ENCODE data around the gene COL8A2. TPM values are rescaled to one million over a fixed set of nuclear protein-coding genes. Genes with fewer than 3 reads are reported as not detected.

Gene COL8A2
- total RNA-seq, 4 donors from 2014 or later: 0.83 to 1.3 (median 1.1) TPM

DNA sequence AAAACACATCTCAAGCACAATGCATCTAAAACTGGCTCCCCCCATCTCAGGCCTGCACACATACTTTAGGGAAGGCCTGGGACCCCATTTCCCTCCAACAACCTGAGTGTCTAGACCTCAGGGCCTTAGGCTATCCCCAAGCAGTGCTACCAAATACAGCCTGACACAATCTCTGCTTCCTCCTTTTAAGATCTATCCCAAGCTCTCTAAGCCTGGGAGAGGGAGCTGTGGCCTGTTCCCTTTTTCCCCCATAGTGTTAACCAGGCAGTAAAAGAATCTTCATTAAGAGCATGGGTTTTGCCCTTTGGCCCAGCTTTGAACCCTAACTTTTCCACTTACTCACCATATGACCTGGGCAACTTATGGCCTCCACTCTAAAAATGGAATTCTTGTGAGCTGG lies 10.8 kb upstream of the COL8A2 start:
- H3K36me3 ChIP-seq: peaks cover 0 to 43% (median 0%) of the 10 kb centered on the region in 3 donors
- H3K27ac ChIP-seq: peak overlapping the region in 1 of 4 donors; percentile 59
- H3K9me3 ChIP-seq: no peaks in the 10 kb centered on the region
- no peak overlapping the region for H3K4me3 ChIP-seq
- H3K4me1 ChIP-seq: peaks cover 0 to 12% (median 0%) of the 10 kb centered on the region in 4 donors
- no peak for DNase-seq
- H3K27me3 ChIP-seq: no peaks in the 10 kb centered on the region
- no peak for TF ChIP-seq POLR2A (IDR thresholded peaks at IDR 0.05)
- TF ChIP-seq, protein P1, sequence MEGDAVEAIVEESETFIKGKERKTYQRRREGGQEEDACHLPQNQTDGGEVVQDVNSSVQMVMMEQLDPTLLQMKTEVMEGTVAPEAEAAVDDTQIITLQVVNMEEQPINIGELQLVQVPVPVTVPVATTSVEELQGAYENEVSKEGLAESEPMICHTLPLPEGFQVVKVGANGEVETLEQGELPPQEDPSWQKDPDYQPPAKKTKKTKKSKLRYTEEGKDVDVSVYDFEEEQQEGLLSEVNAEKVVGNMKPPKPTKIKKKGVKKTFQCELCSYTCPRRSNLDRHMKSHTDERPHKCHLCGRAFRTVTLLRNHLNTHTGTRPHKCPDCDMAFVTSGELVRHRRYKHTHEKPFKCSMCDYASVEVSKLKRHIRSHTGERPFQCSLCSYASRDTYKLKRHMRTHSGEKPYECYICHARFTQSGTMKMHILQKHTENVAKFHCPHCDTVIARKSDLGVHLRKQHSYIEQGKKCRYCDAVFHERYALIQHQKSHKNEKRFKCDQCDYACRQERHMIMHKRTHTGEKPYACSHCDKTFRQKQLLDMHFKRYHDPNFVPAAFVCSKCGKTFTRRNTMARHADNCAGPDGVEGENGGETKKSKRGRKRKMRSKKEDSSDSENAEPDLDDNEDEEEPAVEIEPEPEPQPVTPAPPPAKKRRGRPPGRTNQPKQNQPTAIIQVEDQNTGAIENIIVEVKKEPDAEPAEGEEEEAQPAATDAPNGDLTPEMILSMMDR (IDR thresholded peaks at IDR 0.05): no peak

GRCh38 chr1:36135330-36135667 lies 10.3 kb upstream of the COL8A2 start:
- H3K9me3 ChIP-seq: no peaks in the 10 kb centered on the region
- H3K27me3 ChIP-seq: no peaks in the 10 kb centered on the region
- H3K27ac ChIP-seq: peak overlapping the region in 1 of 4 donors; percentile 59
- H3K4me1 ChIP-seq: peaks cover 0 to 12% (median 0%) of the 10 kb centered on the region in 4 donors
- H3K4me3 ChIP-seq: no peak overlapping the region
- TF ChIP-seq, protein P1 (IDR thresholded peaks at IDR 0.05): no peak
- TF ChIP-seq POLR2A (IDR thresholded peaks at IDR 0.05): no peak
- no peak for DNase-seq
- H3K36me3 ChIP-seq: peaks cover 0 to 42% (median 0%) of the 10 kb centered on the region in 3 donors

DNA sequence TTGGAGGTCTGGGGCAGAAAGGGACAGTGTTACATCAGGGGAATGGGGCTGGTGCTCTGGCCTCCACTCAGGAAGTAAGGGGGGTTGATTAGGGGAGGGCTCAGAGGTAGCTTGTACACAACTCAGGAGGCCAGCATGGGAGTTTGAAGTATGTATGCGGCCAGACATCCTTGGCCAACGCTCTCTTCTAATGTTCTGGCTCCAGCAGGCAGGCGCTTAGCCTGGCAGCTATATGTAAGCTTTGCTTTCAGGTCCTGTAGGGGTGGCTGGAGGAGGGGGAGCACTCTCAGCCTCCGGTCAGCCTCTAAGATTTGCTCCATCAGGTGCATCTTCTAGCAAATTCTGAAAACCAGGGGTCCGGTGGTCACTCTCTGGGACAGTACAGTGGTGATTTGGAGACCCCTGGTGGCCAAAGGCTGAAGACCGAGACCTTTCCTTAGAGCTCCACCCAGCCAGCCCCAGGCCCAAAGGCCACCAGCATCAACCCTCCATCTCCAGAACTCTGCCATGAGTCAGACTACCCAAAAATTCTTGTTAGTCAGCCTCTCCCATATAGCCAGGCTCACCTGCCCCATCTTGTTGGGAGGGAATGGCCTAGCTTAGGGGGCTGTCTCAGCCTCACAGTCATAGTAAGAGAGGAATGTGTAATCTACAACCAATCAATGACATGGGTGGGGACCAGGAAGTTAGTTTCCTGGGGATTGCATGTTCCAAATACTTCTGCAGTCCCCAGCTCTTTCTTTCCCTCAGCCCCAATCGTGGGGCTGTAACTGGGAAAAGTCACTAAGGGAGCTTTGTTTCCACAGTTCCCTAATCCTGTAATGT lies 9.7 kb upstream of the COL8A2 start:
- Histone ChIP-seq H3K4me3 (no peak overlapping the region), H3K27me3 (no peaks in the 10 kb centered on the region), H3K9me3 (no peaks in the 10 kb centered on the region), H3K4me1 (peaks cover 0 to 12% (median 0%) of the 10 kb centered on the region in 4 donors), H3K36me3 (peaks cover 0 to 36% (median 0%) of the 10 kb centered on the region in 3 donors), H3K27ac (peak overlapping the region in 1 of 4 donors; percentile 59)
- peak in 2 of 3 donors; percentile 52 to 69 for DNase-seq
- TF ChIP-seq, protein P1 (IDR thresholded peaks at IDR 0.05): peak; percentile 31 to 57 (median 49)
- TF ChIP-seq POLR2A (IDR thresholded peaks at IDR 0.05): no peak

GRCh38 chr1:36134031-36134430 lies 9.0 kb upstream of the COL8A2 start:
- peaks cover 0 to 29% (median 0%) of the 10 kb centered on the region in 3 donors for H3K36me3 ChIP-seq
- no peaks in the 10 kb centered on the region for H3K9me3 ChIP-seq
- H3K27ac ChIP-seq: peak overlapping the region in 1 of 4 donors; percentile 50
- no peak overlapping the region for H3K4me3 ChIP-seq
- TF ChIP-seq, protein P1 (IDR thresholded peaks at IDR 0.05): no peak
- TF ChIP-seq POLR2A (IDR thresholded peaks at IDR 0.05): no peak
- H3K4me1 ChIP-seq: peaks cover 0 to 12% (median 0%) of the 10 kb centered on the region in 4 donors
- DNase-seq: no peak
- no peaks in the 10 kb centered on the region for H3K27me3 ChIP-seq

- H3K4me1 ChIP-seq: peaks cover 0 to 12% (median 0%) of the 10 kb centered on the region in 4 donors
- DNase-seq: peak in 2 of 3 donors; percentile 90 to 93
- H3K27me3 ChIP-seq: no peaks in the 10 kb centered on the region
- peaks cover 0 to 25% (median 0%) of the 10 kb centered on the region in 3 donors for H3K36me3 ChIP-seq
- TF ChIP-seq POLR2A (IDR thresholded peaks at IDR 0.05): peak in 1 of 2 donors; percentile 21
- TF ChIP-seq, protein P1 (IDR thresholded peaks at IDR 0.05): no peak
- H3K9me3 ChIP-seq: no peaks in the 10 kb centered on the region
- H3K4me3 ChIP-seq: no peak overlapping the region
- peak overlapping the region in 1 of 4 donors; percentile 50 for H3K27ac ChIP-seq
These were observed 8.5 kb upstream of the COL8A2 start for GRCh38 chr1:36133484-36133883.
